ENCODE data around the gene TBC1D14. TPM values are rescaled to one million over a fixed set of nuclear protein-coding genes. Genes with fewer than 3 reads are reported as not detected.

The TBC1D14 gene
- total and polyA plus RNA-seq, 10 of the 15 experiments (the other 5 are each of a cell fraction or from before 2014, with no cell fraction given): 0.87 to 39.3 (median 30.1) TPM

DNA sequence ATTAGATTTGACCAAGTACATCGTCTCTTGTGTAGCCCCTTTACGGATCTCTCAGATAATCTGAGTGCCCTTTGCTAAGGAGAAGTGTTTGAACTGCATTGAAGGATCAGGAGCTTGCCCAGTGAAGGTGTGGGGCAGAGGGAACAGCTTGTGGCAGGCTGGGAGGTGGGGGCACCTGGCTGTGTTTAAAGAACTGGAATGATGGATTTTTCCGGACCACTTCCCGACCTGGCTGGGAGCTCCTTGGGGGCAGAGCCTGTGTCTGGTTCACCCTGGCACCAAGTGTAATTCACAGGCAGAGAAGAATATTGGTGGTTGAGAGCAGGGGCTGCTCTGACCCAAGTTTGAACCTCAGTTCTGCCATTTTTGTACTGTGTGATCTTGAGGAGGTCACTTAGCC is 18.5 kb downstream of the TBC1D14 start:
- 94% methylated on average over 4 of the region's 4 CpGs for WGBS (ENCODE audit: insufficient coverage, insufficient replicate concordance, low lambda C conversion rate, missing lambda C conversion rate)
- in situ Hi-C loops (cut with MboI) (no loop called here), intact Hi-C loops (cut with micrococcal nuclease; ENCODE audit: unreplicated experiment) (no loop called here)
- H4K20me1 ChIP-seq (ENCODE audit: control insufficient read depth, insufficient read depth): peaks cover 8% of the 10 kb centered on the region
- H3K36me3 ChIP-seq (ENCODE audit: control insufficient read depth in 2 of 2, insufficient read depth in 2 of 2, low read length in 1 of 2): peaks cover 7 to 10% of the 10 kb centered on the region in 2 experiments; a peak in 3 of 4 replicates
- H3K9ac ChIP-seq (ENCODE audit: control insufficient read depth, insufficient read depth, low read length): no peak overlapping the region
- no peak for ATAC-seq
- BruUV-seq (replicated peaks): no TSS peak
- no peak overlapping the region for H3K4me2 ChIP-seq (ENCODE audit: control insufficient read depth, insufficient read depth)
- no peaks in the 10 kb centered on the region; the same call in 2 of the 3 replicates for H3K9me3 ChIP-seq (replicated peaks; ENCODE audit: control insufficient read depth, insufficient read depth, low read length)
- DNase-seq (ENCODE audit: low read depth, low spot score): no peak
- H3K4me3 ChIP-seq: no peak overlapping the region
- TF ChIP-seq PAX8 (IDR thresholded peaks at IDR 0.05) (no peak), SIN3A (IDR thresholded peaks at IDR 0.05; ENCODE audit: low read depth, low read length) (no peak), REST (IDR thresholded peaks at IDR 0.05; ENCODE audit: low read depth, low read length) (no peak)
- ChIA-PET RAD21 (ENCODE audit: unreplicated experiment) (no interaction called here), CTCF (interaction anchor here (1.2 kb wide), 1 partner anchor 143 kb away, joined by 3 read pairs; no protein-coding TSS in a partner anchor), POLR2A (no interaction called here), SMC1A (ENCODE audit: uncharacterized antibody, unreplicated experiment) (no interaction called here)
- H3K27me3 ChIP-seq (replicated peaks in 1 of 2; ENCODE audit: control insufficient read depth in 2 of 2, insufficient read depth in 2 of 2, low read length in 1 of 2): no peaks in the 10 kb centered on the region
- peaks cover 2% of the 10 kb centered on the region for H3K79me2 ChIP-seq (ENCODE audit: control insufficient read depth, insufficient read depth, low read length)
- H3K27ac ChIP-seq (ENCODE audit: control insufficient read depth, insufficient read depth): no peak overlapping the region
- FAIRE-seq: no peak
- H3K4me1 ChIP-seq (ENCODE audit: control insufficient read depth, insufficient read depth, low read length): peaks cover 11% of the 10 kb centered on the region
- H2AFZ ChIP-seq (ENCODE audit: control insufficient read depth, low read depth, low read length): no peak overlapping the region
